PC-3 (cell line): ENCODE results near the gene ATG7.

Experiments used
- EZH2 ChIP-seq: fragments of 300-600 bp; sonication (generic); IDR thresholded peaks from one replicate; pipeline ENCODE4 v1.6.1; 2017; ENCODE audit warnings: antibody characterized with exemption, mild to moderate bottlenecking, low read length; ENCODE audit not compliant: unreplicated experiment
- EZH2phosphoT487 ChIP-seq: fragments of 300-600 bp; sonication (generic); IDR thresholded peaks from 2 replicates; pipeline ENCODE4 v1.6.1; 2018; ENCODE audit warnings: mild to moderate bottlenecking, antibody characterized with exemption, low read length, borderline replicate concordance
- TF ChIP-seq, protein P1 (sequence below): fragments of 300-600 bp; sonication (generic); conservative IDR thresholded peaks from 2 replicates; pipeline ENCODE4 v1.5.1; 2017; ENCODE audit warnings: antibody characterized with exemption, low read depth, mild to moderate bottlenecking, low read length

- TF ChIP-seq, protein P1, sequence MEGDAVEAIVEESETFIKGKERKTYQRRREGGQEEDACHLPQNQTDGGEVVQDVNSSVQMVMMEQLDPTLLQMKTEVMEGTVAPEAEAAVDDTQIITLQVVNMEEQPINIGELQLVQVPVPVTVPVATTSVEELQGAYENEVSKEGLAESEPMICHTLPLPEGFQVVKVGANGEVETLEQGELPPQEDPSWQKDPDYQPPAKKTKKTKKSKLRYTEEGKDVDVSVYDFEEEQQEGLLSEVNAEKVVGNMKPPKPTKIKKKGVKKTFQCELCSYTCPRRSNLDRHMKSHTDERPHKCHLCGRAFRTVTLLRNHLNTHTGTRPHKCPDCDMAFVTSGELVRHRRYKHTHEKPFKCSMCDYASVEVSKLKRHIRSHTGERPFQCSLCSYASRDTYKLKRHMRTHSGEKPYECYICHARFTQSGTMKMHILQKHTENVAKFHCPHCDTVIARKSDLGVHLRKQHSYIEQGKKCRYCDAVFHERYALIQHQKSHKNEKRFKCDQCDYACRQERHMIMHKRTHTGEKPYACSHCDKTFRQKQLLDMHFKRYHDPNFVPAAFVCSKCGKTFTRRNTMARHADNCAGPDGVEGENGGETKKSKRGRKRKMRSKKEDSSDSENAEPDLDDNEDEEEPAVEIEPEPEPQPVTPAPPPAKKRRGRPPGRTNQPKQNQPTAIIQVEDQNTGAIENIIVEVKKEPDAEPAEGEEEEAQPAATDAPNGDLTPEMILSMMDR, result peak; percentile 77
- TF ChIP-seq EZH2 (no peak), EZH2phosphoT487 (no peak)
Observed at GRCh38 chr3:11236588-11237461, 35.4 kb upstream of the ATG7 start.
